ENCODE results near the gene FMNL3. TPM values are rescaled to one million over a fixed set of nuclear protein-coding genes. Genes with fewer than 3 reads are reported as not detected.

The FMNL3 gene
- total and polyA plus RNA-seq, 4 donors, result 0.72 to 4.5 (median 2.6) TPM

DNA sequence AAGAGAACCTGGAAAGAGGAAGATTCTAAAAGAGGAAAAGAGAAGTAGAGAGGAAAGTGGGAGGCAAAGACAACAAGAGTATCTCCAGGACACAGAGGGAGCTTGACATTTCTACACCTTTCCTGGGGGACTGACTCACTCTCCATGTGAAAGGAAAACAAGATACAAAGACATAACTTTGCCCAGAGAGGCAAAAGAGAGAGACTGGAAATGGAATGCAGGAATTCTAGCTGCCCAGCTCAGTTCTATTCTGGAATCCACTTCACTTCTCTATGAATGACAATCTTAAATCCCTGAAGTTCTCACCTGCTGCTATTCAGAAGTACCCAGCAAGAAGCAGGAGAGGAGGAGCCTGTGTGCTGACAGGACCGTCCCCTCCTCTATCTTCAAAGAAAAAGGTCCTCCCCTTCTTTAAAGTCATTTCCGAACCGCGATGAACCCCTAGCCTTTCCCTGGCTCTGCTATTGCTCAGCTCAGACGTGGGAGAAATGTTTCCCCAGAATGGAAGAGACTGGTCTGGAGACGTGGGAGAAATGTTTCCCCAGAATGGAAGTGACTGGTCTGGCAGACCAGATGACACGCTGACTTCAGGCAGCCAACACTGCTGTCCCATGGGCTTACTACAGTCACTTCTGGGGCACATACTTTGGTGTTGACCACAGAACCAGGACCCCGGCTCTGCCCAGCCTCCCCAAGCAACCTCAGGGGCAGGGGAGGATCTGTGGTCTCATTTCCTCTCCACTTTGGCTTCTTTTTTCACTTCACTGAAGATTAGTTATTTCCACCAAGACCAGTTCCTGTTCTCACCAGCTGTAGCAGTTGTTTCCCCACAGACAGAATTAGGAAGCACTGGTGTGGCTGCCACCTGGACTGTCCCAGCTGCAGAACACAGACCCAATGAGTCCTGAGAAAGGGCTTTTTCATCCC, 8.3 kb downstream of the FMNL3 start:
- H3K9ac ChIP-seq (ENCODE audit: low read depth in 1 of 2, low read length in 2 of 2), result no peak overlapping the region
- H3K4me1 ChIP-seq (ENCODE audit: control insufficient read depth in 4 of 4, insufficient read depth in 4 of 4, low read length in 3 of 4), result peaks cover 0 to 8% (median 3%) of the 10 kb centered on the region in 4 donors
- no peaks in the 10 kb centered on the region for H3K36me3 ChIP-seq (ENCODE audit: control insufficient read depth in 4 of 4, insufficient read depth in 3 of 4, low read depth in 1 of 4, low read length in 3 of 4)
- H3K27me3 ChIP-seq (ENCODE audit: control insufficient read depth in 4 of 4, insufficient read depth in 4 of 4, low read length in 3 of 4), result no peaks in the 10 kb centered on the region
- no peak for TF ChIP-seq TAF1 (conservative IDR thresholded peaks at IDR 0.05)
- TF ChIP-seq FOXA2 (IDR thresholded peaks at IDR 0.05), result no peak
- TF ChIP-seq, protein P1, sequence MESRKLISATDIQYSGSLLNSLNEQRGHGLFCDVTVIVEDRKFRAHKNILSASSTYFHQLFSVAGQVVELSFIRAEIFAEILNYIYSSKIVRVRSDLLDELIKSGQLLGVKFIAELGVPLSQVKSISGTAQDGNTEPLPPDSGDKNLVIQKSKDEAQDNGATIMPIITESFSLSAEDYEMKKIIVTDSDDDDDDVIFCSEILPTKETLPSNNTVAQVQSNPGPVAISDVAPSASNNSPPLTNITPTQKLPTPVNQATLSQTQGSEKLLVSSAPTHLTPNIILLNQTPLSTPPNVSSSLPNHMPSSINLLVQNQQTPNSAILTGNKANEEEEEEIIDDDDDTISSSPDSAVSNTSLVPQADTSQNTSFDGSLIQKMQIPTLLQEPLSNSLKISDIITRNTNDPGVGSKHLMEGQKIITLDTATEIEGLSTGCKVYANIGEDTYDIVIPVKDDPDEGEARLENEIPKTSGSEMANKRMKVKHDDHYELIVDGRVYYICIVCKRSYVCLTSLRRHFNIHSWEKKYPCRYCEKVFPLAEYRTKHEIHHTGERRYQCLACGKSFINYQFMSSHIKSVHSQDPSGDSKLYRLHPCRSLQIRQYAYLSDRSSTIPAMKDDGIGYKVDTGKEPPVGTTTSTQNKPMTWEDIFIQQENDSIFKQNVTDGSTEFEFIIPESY (IDR thresholded peaks at IDR 0.05), result no peak
- TF ChIP-seq, protein P2, sequence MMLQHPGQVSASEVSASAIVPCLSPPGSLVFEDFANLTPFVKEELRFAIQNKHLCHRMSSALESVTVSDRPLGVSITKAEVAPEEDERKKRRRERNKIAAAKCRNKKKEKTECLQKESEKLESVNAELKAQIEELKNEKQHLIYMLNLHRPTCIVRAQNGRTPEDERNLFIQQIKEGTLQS (IDR thresholded peaks at IDR 0.05), result no peak
- TF ChIP-seq NR2F2 (IDR thresholded peaks at IDR 0.05), result peak; percentile 42
- WGBS, result 31% methylated on average over 8 of the region's 8 CpGs
- peak overlapping the region in 1 of 3 donors; percentile 5 for H3K4me3 ChIP-seq (ENCODE audit: low read depth in 1 of 3, low read length in 3 of 3)
- DNase-seq (ENCODE audit: low spot score), result no peak
- peak overlapping the region; percentile 23 to 45 for H3K27ac ChIP-seq (ENCODE audit: low read depth in 1 of 2, low read length in 2 of 2)
- no peaks in the 10 kb centered on the region for H3K9me3 ChIP-seq (ENCODE audit: control insufficient read depth in 4 of 4, low read length in 3 of 4)

DNA sequence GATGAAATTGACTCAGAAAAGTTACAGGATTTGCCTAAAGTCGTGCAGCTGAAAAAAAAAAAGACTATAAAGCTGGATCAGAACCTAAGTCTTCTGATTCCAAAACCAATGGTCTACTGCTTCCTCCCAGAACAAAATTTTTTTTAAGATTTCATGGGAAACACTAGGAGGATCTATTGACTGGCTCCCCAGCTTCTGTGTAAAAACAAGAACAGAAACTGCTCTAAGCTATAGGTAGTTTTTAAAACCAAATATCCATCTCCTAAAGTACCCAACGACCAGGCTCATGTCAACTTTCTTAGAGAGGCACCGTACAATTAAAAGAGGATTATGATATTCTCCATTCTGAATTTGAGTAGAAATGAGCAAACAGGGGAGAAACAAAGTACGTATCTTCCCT, 9.4 kb downstream of the FMNL3 start:
- Histone ChIP-seq H3K27me3 (ENCODE audit: control insufficient read depth in 4 of 4, insufficient read depth in 4 of 4, low read length in 3 of 4) (no peaks in the 10 kb centered on the region), H3K9me3 (ENCODE audit: control insufficient read depth in 4 of 4, low read length in 3 of 4) (no peaks in the 10 kb centered on the region), H3K27ac (ENCODE audit: low read depth in 1 of 2, low read length in 2 of 2) (no peak overlapping the region), H3K36me3 (ENCODE audit: control insufficient read depth in 4 of 4, insufficient read depth in 3 of 4, low read depth in 1 of 4, low read length in 3 of 4) (no peaks in the 10 kb centered on the region), H3K4me3 (ENCODE audit: low read depth in 1 of 3, low read length in 3 of 3) (no peak overlapping the region), H3K9ac (ENCODE audit: low read depth in 1 of 2, low read length in 2 of 2) (no peak overlapping the region), H3K4me1 (ENCODE audit: control insufficient read depth in 4 of 4, insufficient read depth in 4 of 4, low read length in 3 of 4) (peaks cover 0 to 8% (median 3%) of the 10 kb centered on the region in 4 donors)
- TF ChIP-seq RXRA (IDR thresholded peaks at IDR 0.05) (no peak), TAF1 (conservative IDR thresholded peaks at IDR 0.05) (no peak), NR2F2 (IDR thresholded peaks at IDR 0.05) (no peak), FOXA1 (IDR thresholded peaks at IDR 0.05) (no peak), JUND (IDR thresholded peaks at IDR 0.05) (no peak), YY1 (IDR thresholded peaks at IDR 0.05) (no peak), HNF4A (conservative IDR thresholded peaks at IDR 0.05) (no peak), RAD21 (IDR thresholded peaks at IDR 0.05) (no peak), HNF4G (IDR thresholded peaks at IDR 0.05) (no peak), FOXA2 (IDR thresholded peaks at IDR 0.05) (no peak), EGR1 (IDR thresholded peaks at IDR 0.05; ENCODE audit: low read depth in 2 of 2) (no peak), SP1 (IDR thresholded peaks at IDR 0.05) (no peak), GABPA (IDR thresholded peaks at IDR 0.05 in 1 of 2, conservative IDR thresholded peaks at IDR 0.05 in 1 of 2) (no peak)
- TF ChIP-seq, protein P2 (IDR thresholded peaks at IDR 0.05), result no peak
- TF ChIP-seq, protein P1 (IDR thresholded peaks at IDR 0.05), result no peak
- TF ChIP-seq, protein P3, sequence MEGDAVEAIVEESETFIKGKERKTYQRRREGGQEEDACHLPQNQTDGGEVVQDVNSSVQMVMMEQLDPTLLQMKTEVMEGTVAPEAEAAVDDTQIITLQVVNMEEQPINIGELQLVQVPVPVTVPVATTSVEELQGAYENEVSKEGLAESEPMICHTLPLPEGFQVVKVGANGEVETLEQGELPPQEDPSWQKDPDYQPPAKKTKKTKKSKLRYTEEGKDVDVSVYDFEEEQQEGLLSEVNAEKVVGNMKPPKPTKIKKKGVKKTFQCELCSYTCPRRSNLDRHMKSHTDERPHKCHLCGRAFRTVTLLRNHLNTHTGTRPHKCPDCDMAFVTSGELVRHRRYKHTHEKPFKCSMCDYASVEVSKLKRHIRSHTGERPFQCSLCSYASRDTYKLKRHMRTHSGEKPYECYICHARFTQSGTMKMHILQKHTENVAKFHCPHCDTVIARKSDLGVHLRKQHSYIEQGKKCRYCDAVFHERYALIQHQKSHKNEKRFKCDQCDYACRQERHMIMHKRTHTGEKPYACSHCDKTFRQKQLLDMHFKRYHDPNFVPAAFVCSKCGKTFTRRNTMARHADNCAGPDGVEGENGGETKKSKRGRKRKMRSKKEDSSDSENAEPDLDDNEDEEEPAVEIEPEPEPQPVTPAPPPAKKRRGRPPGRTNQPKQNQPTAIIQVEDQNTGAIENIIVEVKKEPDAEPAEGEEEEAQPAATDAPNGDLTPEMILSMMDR (IDR thresholded peaks at IDR 0.05; ENCODE audit: low read depth, low read length, missing input control), result no peak
- TF ChIP-seq, protein P4, sequence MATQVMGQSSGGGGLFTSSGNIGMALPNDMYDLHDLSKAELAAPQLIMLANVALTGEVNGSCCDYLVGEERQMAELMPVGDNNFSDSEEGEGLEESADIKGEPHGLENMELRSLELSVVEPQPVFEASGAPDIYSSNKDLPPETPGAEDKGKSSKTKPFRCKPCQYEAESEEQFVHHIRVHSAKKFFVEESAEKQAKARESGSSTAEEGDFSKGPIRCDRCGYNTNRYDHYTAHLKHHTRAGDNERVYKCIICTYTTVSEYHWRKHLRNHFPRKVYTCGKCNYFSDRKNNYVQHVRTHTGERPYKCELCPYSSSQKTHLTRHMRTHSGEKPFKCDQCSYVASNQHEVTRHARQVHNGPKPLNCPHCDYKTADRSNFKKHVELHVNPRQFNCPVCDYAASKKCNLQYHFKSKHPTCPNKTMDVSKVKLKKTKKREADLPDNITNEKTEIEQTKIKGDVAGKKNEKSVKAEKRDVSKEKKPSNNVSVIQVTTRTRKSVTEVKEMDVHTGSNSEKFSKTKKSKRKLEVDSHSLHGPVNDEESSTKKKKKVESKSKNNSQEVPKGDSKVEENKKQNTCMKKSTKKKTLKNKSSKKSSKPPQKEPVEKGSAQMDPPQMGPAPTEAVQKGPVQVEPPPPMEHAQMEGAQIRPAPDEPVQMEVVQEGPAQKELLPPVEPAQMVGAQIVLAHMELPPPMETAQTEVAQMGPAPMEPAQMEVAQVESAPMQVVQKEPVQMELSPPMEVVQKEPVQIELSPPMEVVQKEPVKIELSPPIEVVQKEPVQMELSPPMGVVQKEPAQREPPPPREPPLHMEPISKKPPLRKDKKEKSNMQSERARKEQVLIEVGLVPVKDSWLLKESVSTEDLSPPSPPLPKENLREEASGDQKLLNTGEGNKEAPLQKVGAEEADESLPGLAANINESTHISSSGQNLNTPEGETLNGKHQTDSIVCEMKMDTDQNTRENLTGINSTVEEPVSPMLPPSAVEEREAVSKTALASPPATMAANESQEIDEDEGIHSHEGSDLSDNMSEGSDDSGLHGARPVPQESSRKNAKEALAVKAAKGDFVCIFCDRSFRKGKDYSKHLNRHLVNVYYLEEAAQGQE (IDR thresholded peaks at IDR 0.05), result no peak
- TF ChIP-seq, protein P5, sequence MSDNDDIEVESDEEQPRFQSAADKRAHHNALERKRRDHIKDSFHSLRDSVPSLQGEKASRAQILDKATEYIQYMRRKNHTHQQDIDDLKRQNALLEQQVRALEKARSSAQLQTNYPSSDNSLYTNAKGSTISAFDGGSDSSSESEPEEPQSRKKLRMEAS (IDR thresholded peaks at IDR 0.05), result no peak
- 73% methylated on average over 4 of the region's 4 CpGs for WGBS
- no peak for DNase-seq (ENCODE audit: low spot score)

Data from liver (tissue), 9 donors.